T-helper 2 cell treated with Interferon-gamma antibody and Interleukin-4, amounts not matched to agents 100 ng/mL and 5 ng/mL, for 36 hours (primary cell): ENCODE data around the gene MAB21L4. TPM values are rescaled to one million over a fixed set of nuclear protein-coding genes. Genes with fewer than 3 reads are reported as not detected.

ENCODE experiments used
- intact Hi-C: fragments of 100-400 bp; cut with micrococcal nuclease; formaldehyde crosslinking; loops from one replicate; pipeline ENCODE4 v1.15.1; 2023
- total RNA-seq: library from RNA; stranded (reverse); gene quantifications from 2 replicates; pipeline ENCODE4 v1.2.3, GENCODE V29; 2022

MAB21L4 gene
- total RNA-seq, 1 donor from 2014 or later = not detected

GRCh38 chr2:240925568-240926515, 29.9 kb upstream of the MAB21L4 start:
- intact Hi-C loops = no loop called here

- intact Hi-C loops = no loop called here
These were observed 29.2 kb upstream of the MAB21L4 start for GRCh38 chr2:240925191-240925567.

GRCh38 chr2:240922982-240923537, 27.1 kb upstream of the MAB21L4 start:
- intact Hi-C loops = no loop called here

- intact Hi-C loops = no loop called here
These were observed 26.5 kb upstream of the MAB21L4 start for GRCh38 chr2:240922245-240922981.

GRCh38 chr2:240921995-240922244, 26.0 kb upstream of the MAB21L4 start:
- intact Hi-C loops = no loop called here

GRCh38 chr2:240921311-240921994, 25.5 kb upstream of the MAB21L4 start:
- intact Hi-C loops = no loop called here

- intact Hi-C loops = no loop called here
These were observed 24.9 kb upstream of the MAB21L4 start for GRCh38 chr2:240920783-240921231.

- intact Hi-C loops = no loop called here
These were observed 24.1 kb upstream of the MAB21L4 start for GRCh38 chr2:240919786-240920782.

GRCh38 chr2:240919161-240919781, 23.3 kb upstream of the MAB21L4 start:
- intact Hi-C loops = no loop called here

- intact Hi-C loops = no loop called here
These were observed 22.5 kb upstream of the MAB21L4 start for GRCh38 chr2:240918258-240919091.

GRCh38 chr2:240917684-240918257, 21.8 kb upstream of the MAB21L4 start:
- intact Hi-C loops = no loop called here

GRCh38 chr2:240917009-240917683, 21.2 kb upstream of the MAB21L4 start:
- intact Hi-C loops = no loop called here

- intact Hi-C loops = no loop called here
These were observed 20.6 kb upstream of the MAB21L4 start for GRCh38 chr2:240916571-240917008.

- intact Hi-C loops = no loop called here
These were observed 19.8 kb upstream of the MAB21L4 start for GRCh38 chr2:240915526-240916341.

- intact Hi-C loops = no loop called here
These were observed 18.9 kb upstream of the MAB21L4 start for GRCh38 chr2:240914645-240915525.
